K562 (cell line): ENCODE results near the gene GALK2. TPM values are rescaled to one million over a fixed set of nuclear protein-coding genes. Genes with fewer than 3 reads are reported as not detected.

Source experiments
- ARID3A ChIP-seq: IDR thresholded peaks from 2 replicates; pipeline ENCODE4 v1.6.1; 2012; ENCODE audit warnings: low read depth, low read length, improper control_type of control experiment, borderline replicate concordance
- BDP1 ChIP-seq: IDR thresholded peaks from 3 replicates; pipeline ENCODE4 v1.6.1; 2011; ENCODE audit not compliant: insufficient read length, insufficient read depth
- COPS2 ChIP-seq: fragments of 450-650 bp; conservative IDR thresholded peaks from 2 replicates; pipeline ENCODE4 v1.6.1; 2016; ENCODE audit warnings: mild to moderate bottlenecking, moderate library complexity
- DNMT1 ChIP-seq: fragments of 450-650 bp; IDR thresholded peaks from 2 replicates; pipeline ENCODE4 v1.6.1; 2016; ENCODE audit warnings: antibody characterized with exemption, mild to moderate bottlenecking
- EHMT2 ChIP-seq: fragments of 450-650 bp; IDR thresholded peaks from 2 replicates; pipeline ENCODE4 v1.6.1; 2018; ENCODE audit warnings: antibody characterized with exemption
- ELK1 ChIP-seq: sonication (generic); formaldehyde crosslinking; IDR thresholded peaks from 2 replicates; pipeline ENCODE4 v1.8.1; 2022; ENCODE audit warnings: missing genetic modification reagents
- JUN ChIP-seq, 2 experiments: sonication (generic) in 1 of 2; formaldehyde crosslinking in 1 of 2; IDR thresholded peaks; 2 replicates each; pipeline versions ENCODE4 v1.6.1 to v1.8.0; 2012 to 2022; ENCODE audit warnings: borderline replicate concordance in 2 of 2, mild to moderate bottlenecking in 2 of 2, improper control_type of control experiment in 1 of 2, low read depth in 1 of 2, low read length in 1 of 2, missing genetic modification reagents in 1 of 2
- KAT2B ChIP-seq: IDR thresholded peaks from one replicate; pipeline ENCODE4 v1.6.1; 2012; ENCODE audit warnings: low read depth, mild to moderate bottlenecking, control low read depth, inconsistent platforms, low read length, moderate library complexity
- MCM2 ChIP-seq: fragments of 450-650 bp; IDR thresholded peaks from 2 replicates; pipeline ENCODE4 v1.6.1; 2017; ENCODE audit warnings: low read depth, mild to moderate bottlenecking
- REST ChIP-seq, 2 experiments: fragments of 450-650 bp; formaldehyde crosslinking in 1 of 2; IDR thresholded peaks; 2 replicates each; pipeline versions ENCODE4 v1.4.0 to v1.6.1; 2014 to 2020; ENCODE audit warnings: mild to moderate bottlenecking in 2 of 2, borderline replicate concordance in 1 of 2, low read depth in 1 of 2
- SMAD3 ChIP-seq: fragments of 450-650 bp; formaldehyde crosslinking; conservative IDR thresholded peaks from 2 replicates; pipeline ENCODE4 v1.4.0; 2020; ENCODE audit warnings: mild to moderate bottlenecking
- SNAPC5 ChIP-seq: fragments of 250-450 bp; sonication (Bioruptor Pico); IDR thresholded peaks from 2 replicates; pipeline ENCODE4 v1.8.0; 2021; ENCODE audit warnings: moderate library complexity, mild to moderate bottlenecking, inconsistent platforms
- TGIF2 ChIP-seq: sonication (generic); formaldehyde crosslinking; IDR thresholded peaks from 2 replicates; pipeline ENCODE4 v1.8.1; 2022; ENCODE audit warnings: mild to moderate bottlenecking, missing genetic modification reagents, moderate library complexity
- U2AF2 ChIP-seq: fragments of 200-400 bp; formaldehyde crosslinking; optimal IDR thresholded peaks from 2 replicates; pipeline ENCODE3; 2017; ENCODE audit warnings: low read depth, mild to moderate bottlenecking, low read length
- ZFX ChIP-seq: sonication (generic); formaldehyde crosslinking; IDR thresholded peaks from 2 replicates; pipeline ENCODE4 v1.8.0; 2022; ENCODE audit warnings: mild to moderate bottlenecking, missing genetic modification reagents, moderate library complexity
- ZNF316 ChIP-seq: fragments of 450-650 bp; IDR thresholded peaks from 2 replicates; pipeline ENCODE4 v1.6.1; 2016
- ZNF507 ChIP-seq: conservative IDR thresholded peaks from 2 replicates; pipeline ENCODE4 v1.6.1; 2017; ENCODE audit warnings: missing genetic modification characterization, missing compliant biosample characterization
- polyA plus RNA-seq, 8 experiments: library from polyadenylated mRNA; depleted of rRNA in 4 of 8; stranded (reverse) in 5 of 8; unstranded in 3 of 8; fragments of >200 nt; fragmentation: Nextera tagmentation in 2 of 8; fragmentation: Illumina TruSeq in 1 of 8; extraction: Ambion mirVana in 2 of 8; extraction: Trizol in 1 of 8; gene quantifications; 2 replicates each; pipeline versions ENCODE4 v1.2.1 to v1.2.3, GENCODE V29; 2011 to 2014; ENCODE audit warnings: inconsistent platforms in 1 of 8, missing spikeins in 1 of 8
- total RNA-seq, 7 experiments: library from RNA; depleted of rRNA in 6 of 7; stranded (reverse); fragments of >200 nt in 6 of 7; fragmentation: Illumina TruSeq in 2 of 7; extraction: Trizol in 2 of 7; gene quantifications; 2 replicates each; pipeline versions ENCODE4 v1.2.1 to v1.2.3, GENCODE V29; 2011 to 2021; ENCODE audit warnings: low replicate concordance in 1 of 7

The GALK2 gene
- total and polyA plus RNA-seq, 9 of the 15 experiments (the other 6 are each of a cell fraction or from before 2014, with no cell fraction given): 32.8 to 82.0 (median 54.4) TPM

- TF ChIP-seq U2AF2: no peak
- no peak for TF ChIP-seq ZFX (CRISPR knock-in tag)
- TF ChIP-seq DNMT1: no peak
- TF ChIP-seq ZNF507: no peak
- no peak for TF ChIP-seq ELK1
- TF ChIP-seq TGIF2 (CRISPR knock-in tag): no peak
- TF ChIP-seq REST (IDR thresholded peaks at IDR 0.05; ENCODE audit: borderline replicate concordance): peak; percentile 47; the same call in 1 of the 2 replicates
- TF ChIP-seq REST (CRISPR knock-in tag; IDR thresholded peaks at IDR 0.05; ENCODE audit: low read depth): no peak
- no peak for TF ChIP-seq SNAPC5
- TF ChIP-seq MCM2: no peak
- no peak for TF ChIP-seq BDP1
- TF ChIP-seq COPS2: no peak
- 0 out of 2 replicates have a peak, but pooled peaks have one; percentile 29 for TF ChIP-seq JUN (IDR thresholded peaks at IDR 0.05; ENCODE audit: borderline replicate concordance, low read depth, low read length)
- no peak for TF ChIP-seq JUN (CRISPR knock-in tag; IDR thresholded peaks at IDR 0.05; ENCODE audit: borderline replicate concordance)
- no peak for TF ChIP-seq ZNF316
- TF ChIP-seq SMAD3 (CRISPR knock-in tag): no peak
- no peak for TF ChIP-seq EHMT2
- TF ChIP-seq KAT2B: no peak
- TF ChIP-seq ARID3A: no peak
These were observed 55.7 kb downstream of the GALK2 start (continued) for GRCh38 chr15:49225572-49226281.
